ENCODE measurements around the gene COL4A2.
"Not testable (repeated sequence)": the region's sequence is repeated elsewhere in the genome, so short reads cannot be mapped to it uniquely, and the experiment has no call there.

COL4A2 gene

DNA sequence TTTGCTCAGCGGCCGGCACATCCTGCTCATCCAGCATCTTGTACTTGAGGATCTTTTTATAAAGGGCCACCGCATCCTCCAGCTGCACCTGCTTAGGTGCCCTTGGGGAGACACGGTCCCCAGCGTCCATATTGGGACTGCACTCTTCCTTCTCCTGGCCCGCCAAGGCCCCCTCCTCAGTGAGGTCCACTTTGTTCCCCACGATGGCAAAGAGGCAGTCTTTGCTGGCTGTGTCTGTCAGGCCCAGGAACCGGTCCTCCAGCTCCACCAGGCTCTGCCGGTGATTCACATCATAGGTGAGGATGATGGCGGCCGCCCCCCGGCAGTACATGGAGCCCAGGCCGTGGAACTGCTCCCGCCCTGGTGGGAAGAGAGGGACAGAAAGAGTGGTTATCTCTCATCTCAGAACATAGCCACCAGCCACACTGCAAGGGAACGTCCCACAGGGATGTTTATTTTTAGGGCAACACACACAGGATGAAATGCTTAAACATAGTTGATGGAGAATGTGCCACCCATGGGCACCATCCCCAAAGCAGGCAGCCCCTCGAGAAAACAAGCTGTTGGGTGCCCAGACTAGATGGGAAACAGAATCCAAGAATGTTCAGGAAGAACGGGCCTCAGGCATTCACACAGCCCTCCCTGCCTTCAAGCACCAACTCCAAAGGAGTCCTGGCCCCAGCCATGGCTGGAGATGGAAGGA is 216.9 kb downstream of the COL4A2 start:
- in situ Hi-C loops (cut with MboI; ENCODE audit: low pct_unique_long_range_greater_than_20kb, low sequenced_read_pairs): no loop called here
- no peak for DNase-seq

DNA sequence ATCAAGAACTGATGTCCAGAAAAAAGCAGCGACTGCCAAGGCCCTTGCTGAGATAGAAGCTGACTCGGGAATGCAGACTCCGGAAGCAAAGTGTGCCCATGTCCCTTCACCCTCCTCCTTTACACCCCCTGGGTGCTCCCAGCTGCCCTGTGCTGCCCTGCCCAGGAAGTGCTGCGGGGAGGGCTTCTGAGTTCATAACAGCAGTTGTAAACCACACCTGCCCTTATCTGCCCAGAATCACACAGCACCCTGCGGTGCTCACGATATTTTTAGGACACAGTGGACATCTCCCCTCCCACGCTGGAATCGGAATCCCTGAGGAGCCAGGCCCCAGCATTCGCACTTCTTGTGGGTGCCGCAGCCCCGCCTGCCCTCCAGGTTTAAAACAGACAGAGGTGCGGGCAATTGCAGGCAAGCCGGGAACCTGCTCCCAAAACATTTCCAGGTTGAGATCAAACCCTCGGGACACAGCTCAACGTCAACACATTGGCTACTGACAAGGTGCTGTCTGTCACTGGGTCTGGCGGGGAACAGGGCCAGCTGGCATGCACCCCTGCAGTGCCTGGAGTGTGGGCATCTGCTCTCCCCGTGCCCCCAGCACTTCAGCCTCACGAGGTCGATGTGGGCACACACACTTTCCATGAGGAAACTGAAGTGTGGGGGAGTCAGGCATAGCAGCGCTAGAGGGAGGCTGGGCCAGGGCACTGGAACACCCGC is 217.6 kb downstream of the COL4A2 start:
- in situ Hi-C loops (cut with MboI; ENCODE audit: low pct_unique_long_range_greater_than_20kb, low sequenced_read_pairs): no loop called here
- DNase-seq: peak; percentile 38

DNA sequence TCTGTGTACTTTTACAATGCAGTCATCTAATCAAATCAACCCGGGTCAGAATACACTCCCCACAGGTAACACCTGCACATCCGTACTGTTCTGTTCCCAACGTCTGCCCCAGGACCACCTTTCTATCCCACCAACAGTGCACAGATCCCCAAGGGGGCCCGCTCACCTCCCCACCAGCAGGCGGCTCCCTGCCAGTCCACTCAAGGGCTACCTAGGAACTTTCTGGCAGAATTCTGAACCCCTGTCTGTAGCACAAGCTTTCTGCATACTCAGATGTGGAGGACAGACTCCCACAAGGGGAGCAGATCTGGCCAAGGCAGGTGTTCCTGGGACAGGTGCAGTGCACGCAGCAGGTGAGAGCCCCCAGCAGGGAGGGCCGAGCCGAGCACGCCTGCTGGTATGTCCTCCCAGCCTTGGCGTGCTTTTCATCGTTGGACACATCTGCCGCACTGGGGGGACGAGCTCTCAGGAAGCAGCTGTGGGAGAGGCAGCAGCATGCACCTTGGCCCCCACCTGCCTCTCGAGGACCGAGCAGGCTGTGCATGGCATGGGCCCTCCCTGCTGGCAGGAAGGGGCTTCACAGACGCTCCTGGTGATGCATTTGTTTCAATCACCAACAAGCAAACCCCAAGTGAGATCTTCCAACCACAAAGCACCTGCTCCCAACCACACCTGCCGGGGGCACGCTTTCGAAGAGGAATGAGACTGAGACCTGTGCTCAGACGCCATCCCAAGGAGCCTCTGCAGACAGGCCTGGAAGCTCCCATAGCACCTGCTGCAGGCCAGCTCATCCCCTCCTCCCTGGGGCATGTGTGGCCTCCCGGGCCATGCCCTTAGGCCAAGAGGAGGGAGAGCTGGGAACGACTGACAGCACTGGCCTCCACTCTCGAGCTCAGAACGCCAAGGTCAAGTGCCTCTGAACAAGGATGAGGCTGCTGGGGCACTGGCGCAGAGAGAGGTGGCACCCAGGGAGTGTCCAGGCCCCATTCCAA is 218.5 kb downstream of the COL4A2 start:
- no peak for DNase-seq
- in situ Hi-C loops (cut with MboI; ENCODE audit: low pct_unique_long_range_greater_than_20kb, low sequenced_read_pairs): no loop called here

DNA sequence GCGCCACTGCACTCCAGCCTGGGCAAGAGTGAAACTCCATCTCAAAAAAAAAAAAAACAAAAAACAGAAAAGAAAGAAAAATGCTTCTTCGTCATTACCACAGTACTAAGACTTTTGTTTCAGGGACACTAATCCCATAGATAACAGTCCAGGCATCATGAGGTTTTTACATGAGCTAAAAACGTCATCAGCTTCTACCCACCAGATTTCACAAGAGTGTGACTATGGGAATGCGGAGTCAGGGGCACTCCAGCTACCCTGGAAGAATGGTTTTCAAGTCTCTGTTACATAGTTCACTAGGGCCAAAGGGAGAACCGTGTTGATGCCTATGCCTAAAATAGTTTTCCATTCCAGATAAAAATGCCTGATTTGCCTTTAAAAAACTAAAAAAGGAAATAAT is 221.3 kb downstream of the COL4A2 start:
- DNase-seq: no peak
- in situ Hi-C loops (cut with MboI; ENCODE audit: low pct_unique_long_range_greater_than_20kb, low sequenced_read_pairs): no loop called here

DNA sequence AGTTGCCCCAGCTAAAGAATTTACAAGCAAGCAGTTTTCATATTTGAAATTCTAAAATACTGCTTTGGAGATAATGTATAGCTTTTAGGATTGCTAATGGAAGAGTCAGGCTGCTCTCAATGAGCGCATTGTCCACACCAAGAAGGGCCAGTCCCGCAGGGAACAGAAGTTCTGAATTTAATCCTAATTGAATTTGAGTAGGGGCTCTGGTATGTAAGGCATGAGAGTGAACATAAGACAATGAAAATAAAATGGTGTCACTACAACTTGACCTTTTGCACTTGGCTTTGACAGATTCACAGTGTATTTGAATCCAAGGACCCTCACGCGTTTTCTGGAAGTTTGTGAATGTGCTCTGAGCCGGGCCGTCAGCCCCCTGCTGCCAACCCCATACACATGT is 221.8 kb downstream of the COL4A2 start:
- in situ Hi-C loops (cut with MboI; ENCODE audit: low pct_unique_long_range_greater_than_20kb, low sequenced_read_pairs): no loop called here
- no peak for DNase-seq

DNA sequence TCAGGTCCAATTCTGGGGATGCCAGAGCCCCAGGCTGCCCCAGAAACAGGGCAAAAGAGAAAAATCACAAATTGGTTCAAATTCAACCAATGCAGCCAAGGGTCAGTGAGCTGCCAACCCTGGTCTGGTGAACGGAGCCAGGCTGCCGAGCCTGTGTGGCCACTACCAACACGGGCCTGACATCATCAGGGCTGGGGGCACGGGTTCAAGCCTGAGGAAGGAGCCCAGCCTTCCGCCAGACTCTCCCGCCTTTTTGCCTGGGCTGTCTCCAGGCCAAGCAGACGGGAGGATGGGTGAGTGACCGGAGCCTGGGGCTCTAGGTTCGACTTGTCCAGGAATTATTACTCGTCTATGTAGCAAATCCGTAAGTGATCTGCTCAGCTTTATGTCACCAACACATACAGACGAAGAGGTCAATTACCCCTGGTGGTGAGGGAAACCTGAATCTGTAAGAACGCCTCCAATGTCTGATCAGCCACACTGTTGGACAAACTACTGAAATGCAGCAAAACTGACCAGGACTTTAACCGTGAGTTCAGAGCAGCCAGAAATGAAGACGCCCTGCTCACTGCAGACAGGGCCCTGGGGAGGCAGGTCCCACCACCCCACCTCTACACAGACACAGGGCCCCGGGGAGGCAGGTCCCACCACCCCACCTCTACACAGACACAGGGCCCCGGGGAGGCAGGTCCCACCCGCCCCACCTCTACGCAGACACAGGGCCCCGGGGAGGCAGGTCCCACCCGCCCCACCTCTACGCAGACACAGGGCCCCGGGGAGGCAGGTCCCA is 222.6 kb downstream of the COL4A2 start:
- in situ Hi-C loops (cut with MboI; ENCODE audit: low pct_unique_long_range_greater_than_20kb, low sequenced_read_pairs): no loop called here
- no peak for DNase-seq

DNA sequence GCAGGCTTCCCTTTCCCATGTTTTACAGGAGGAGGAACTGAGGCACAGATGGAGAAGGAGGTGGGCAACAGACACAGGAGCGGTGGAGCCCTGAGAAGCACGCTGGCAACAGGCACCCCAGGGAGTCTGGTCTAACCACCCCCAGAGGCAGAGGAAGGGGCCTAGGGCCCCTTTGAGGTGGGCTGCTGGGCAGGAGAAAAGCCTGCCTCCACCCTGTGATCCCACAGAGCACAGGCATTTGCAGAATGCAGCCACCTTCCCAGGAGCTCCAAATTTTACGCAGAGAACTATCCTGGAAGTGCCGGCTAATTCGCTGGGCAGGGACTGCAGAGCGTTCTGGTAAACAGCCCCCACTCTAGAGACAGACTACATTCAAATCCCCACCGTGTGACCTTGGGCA is 224.0 kb downstream of the COL4A2 start:
- in situ Hi-C loops (cut with MboI; ENCODE audit: low pct_unique_long_range_greater_than_20kb, low sequenced_read_pairs): no loop called here

DNA sequence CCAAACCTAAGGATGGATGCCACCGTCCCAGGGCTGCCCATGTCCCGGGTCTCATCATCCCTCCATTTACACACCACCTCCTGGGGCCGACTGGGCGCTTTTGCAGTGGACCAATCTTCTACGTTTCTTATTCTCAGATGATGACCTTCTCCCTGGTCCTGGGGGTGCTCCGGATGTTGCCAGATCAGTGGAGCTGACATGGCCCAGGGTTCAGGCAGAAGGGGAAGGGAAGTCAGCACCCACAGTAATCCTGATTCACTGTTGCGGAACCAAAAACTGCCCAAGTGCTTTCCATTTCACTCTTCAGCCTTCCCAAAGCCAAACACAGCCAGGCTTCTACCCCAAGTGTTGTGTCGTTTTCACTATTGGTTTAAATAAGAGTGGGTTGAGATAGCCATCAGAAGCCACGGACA is 224.6 kb downstream of the COL4A2 start:
- in situ Hi-C loops (cut with MboI; ENCODE audit: low pct_unique_long_range_greater_than_20kb, low sequenced_read_pairs): no loop called here

More for the DNA sequence above, 224.0 kb downstream of the COL4A2 start:
- DNase-seq: no peak

DNA sequence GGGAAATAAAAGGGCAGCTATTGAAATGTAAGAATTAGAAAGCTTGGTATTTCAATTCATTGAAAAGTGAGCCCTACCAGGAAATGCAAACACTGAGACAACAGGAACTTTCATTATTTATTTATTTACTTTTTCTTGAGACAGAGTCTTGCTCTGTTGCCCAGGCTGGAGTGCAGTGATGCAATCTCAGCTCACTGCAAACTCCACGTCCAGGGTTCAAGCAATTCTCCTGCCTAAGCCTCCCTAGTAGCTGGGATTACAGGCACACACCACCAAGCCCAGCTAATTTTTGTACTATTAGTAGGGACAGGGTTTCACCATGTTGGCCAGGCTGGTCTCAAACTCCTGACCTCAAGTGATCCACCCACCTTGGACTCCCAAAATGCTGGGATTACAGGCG is 225.2 kb downstream of the COL4A2 start:
- in situ Hi-C loops (cut with MboI; ENCODE audit: low pct_unique_long_range_greater_than_20kb, low sequenced_read_pairs); DNase-seq: not testable (repeated sequence)

More for the DNA sequence above, 224.6 kb downstream of the COL4A2 start:
- DNase-seq: no peak

DNA sequence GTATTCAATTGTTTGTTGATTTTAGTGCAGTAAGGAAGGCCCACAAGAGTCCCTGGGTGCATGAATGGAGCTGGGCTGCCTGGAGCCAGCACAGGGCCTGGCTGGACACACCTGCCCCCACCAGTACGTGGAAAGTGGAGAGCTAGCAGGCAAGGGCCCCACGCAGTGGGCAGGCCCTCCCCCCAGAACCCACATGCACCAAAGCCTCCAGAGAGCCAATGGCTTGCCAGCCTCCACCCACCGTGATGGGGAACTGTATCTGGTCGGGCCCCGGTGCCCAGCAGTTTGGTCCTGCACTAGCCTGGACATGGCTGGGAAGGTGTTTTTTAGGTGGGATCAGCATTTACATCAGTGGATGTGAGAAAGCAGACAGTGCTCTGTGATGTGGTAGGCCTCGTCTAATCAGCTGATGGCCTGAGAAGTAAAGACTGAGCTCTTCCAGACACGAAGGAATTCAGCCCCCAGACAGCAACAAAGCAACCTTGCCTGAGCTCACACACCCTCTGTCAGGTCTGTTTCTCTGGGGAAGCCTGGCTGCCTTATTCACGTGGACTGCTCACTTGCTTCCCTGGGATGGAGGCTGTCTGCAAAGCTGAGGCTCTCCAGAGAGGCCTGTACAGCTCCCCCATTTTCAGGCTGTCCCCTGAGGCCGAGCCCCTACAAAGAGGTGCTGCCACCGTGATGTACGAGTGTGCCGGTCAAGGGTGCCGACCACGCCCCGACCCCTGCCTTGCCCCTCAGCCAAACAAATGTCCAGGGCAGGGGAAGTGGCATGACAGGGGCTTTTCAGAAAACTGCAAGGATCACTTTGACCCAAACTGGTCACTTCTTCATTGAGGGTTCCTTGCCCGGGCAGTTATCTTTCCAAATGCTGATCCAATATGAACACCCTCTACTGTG is 226.9 kb downstream of the COL4A2 start:
- DNase-seq: no peak
- in situ Hi-C loops (cut with MboI; ENCODE audit: low pct_unique_long_range_greater_than_20kb, low sequenced_read_pairs): no loop called here

DNA sequence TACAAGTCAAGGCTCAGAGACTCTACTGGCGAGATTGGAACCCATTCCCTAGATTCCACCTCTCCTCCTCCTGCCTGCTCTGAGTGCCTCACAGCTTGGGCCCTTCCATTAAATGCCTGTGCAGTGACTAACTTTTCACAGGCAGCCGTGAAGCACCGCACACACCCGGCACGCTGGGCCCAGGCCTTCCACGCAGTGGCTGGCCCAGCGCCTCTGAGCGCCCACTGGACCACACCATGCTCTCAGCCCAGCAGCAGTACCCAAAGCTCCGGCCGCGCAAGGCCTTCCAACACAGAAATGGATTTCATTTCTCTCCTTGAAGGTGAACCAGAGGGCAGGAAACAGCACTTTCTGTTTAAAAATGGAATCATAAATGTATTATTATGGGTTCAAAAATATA is 228.4 kb downstream of the COL4A2 start:
- DNase-seq: no peak
- in situ Hi-C loops (cut with MboI; ENCODE audit: low pct_unique_long_range_greater_than_20kb, low sequenced_read_pairs): no loop called here

DNA sequence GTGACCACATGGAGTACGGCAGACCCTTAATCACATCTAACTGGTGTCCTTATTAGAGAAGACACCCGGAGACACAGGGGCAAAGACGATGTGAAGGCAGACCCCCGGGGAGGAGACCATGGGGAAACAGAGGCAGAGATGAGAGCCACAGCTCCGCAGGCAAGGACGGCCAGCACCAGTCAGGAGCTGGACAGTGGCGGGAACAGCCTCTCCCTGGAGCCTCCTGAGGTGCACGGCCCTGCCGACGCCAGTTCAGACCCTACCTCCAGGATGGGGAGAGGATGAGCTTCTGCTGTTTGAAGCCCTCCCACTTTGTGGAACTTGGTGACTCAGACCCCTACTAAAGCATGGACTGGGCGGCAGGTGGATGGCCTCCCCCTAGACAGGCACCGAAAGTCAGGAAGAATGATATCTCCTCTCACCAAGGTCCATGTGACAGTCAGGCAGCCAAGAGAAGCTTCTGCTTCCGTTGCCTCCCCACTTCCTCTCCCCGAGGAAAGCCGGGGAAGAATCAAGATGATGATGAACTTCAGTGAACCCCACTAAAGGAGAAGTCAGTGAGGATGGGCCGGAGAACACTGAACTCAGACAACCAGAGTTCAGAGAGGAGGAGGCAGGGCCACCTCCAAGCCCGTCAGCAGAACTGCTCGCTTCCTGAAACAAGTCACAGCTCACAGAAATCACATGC is 229.1 kb downstream of the COL4A2 start:
- in situ Hi-C loops (cut with MboI; ENCODE audit: low pct_unique_long_range_greater_than_20kb, low sequenced_read_pairs): no loop called here
- DNase-seq: peak; percentile 86

DNA sequence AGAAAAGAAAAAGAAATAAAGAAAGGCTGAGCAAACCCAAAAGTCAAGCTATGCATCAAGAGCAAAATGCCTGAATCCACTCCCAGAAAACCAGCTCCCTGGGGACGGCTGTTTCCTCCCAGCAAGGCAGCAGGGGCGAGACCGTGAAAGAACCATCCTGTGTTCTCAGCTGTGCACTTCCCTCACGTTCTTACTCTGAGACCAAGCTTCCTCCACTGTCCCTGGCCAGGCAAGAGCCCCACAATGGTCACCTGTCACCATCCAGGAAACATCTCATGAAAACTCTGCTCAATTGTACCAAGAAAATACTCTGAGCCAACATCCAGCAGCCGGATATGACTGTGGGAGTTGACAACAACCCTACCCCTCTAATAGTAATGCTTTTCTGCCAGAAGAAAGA is 231.5 kb downstream of the COL4A2 start:
- DNase-seq: peak; percentile 27
- in situ Hi-C loops (cut with MboI; ENCODE audit: low pct_unique_long_range_greater_than_20kb, low sequenced_read_pairs): no loop called here

DNA sequence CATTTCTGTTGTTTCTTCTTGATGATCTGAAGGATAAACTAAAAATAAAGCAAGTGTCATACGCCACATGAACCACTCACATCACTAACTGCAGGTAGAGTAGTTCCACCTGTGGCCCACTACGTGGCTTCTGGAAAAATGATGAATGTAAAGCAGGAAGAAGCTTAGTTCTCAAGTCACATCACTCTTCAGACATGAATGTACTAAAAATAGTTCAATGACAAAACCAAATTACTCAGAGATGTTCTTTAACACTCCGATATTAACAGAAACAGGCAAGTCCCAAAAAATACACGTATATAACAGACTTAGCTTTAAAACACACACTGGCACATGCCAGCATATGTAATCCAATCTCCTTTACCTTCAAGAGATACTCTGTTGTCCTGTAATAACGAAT is 232.8 kb downstream of the COL4A2 start:
- in situ Hi-C loops (cut with MboI; ENCODE audit: low pct_unique_long_range_greater_than_20kb, low sequenced_read_pairs): no loop called here
- no peak for DNase-seq

DNA sequence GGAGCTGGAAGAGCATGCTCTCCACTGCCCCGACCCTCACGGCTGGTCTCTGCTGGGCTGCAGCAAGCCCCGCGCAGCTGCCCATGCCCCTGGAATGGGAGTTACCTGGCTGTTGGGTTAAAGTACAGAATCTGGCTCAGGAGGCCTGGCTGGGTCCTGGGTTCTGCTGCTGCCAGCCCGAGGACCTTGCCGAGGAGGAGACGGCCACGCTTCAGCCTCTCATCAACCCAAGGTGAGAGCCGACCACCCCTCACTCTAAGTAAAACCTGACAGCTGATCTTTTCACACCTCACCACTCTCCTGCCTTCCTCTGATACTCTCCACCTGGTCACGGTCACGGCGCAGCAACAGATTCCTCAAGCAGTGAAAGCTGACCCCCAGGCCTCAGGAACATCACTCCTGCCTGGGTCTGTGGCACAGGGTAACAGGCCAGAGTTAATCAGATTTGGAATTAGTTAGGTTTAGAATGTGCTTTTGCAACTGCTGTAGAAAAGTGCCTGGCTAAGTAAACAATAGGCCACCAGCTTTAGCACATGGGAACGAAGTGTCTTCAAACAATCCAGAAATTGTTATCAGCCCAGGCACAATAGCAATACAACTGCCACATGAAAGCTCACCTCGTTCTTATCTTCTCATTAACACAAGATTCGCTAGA is 233.9 kb downstream of the COL4A2 start:
- DNase-seq: no peak
- in situ Hi-C loops (cut with MboI; ENCODE audit: low pct_unique_long_range_greater_than_20kb, low sequenced_read_pairs): no loop called here

DNA sequence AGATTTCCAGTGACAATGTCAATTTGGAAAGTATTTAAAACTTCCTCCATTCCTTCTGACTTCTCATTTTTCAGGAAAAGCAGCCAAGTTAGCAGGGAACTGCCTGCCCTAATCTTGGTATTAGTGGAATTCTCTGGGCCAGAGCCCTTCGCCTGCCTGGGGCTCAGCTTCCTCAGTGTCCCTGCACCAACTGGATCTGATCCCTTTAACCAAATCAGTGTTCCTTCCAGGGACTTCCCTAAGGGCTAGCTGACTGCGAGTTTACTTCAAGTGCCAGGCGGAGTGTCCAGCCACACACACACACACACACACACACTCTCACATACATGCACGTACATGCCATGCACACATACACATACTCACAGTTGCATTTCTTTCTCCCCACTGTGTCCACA is 234.4 kb downstream of the COL4A2 start:
- in situ Hi-C loops (cut with MboI; ENCODE audit: low pct_unique_long_range_greater_than_20kb, low sequenced_read_pairs): no loop called here
- no peak for DNase-seq

DNA sequence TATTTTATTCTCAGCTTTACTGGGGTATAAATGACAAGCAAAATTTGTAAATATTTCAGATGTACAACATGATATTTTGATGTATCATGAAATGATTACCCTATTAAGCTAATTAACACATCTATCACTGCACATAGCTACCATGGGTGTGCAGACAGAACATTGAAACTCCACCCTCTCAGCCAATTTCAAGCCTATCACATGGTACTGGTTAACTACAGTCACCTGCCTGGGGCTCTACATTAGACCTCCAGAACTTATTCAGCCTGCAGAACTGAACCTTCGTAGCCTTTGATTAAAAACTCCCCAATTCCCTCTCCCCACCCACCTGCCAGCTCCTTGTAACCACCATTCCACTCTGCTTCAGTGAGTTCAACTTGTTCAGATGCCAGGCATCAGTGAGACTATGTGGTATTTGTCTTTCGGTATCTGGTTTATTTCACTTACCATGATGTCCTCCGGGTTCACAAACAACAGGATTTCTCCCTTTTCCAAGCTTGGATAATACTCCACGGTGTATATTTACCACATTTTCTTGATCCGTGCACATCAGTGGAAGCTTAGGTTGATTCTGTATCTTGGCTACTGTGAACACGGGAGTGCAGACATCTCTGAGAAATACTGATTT is 235.2 kb downstream of the COL4A2 start:
- in situ Hi-C loops (cut with MboI; ENCODE audit: low pct_unique_long_range_greater_than_20kb, low sequenced_read_pairs): no loop called here
- DNase-seq: no peak

Measured in KBM-7 (cell line).